HG02623 (cell line): ENCODE results near the gene DVL2.
"Not testable (repeated sequence)": the region's sequence is repeated elsewhere in the genome, so short reads cannot be mapped to it uniquely, and the experiment has no call there.

Experiments
- ATAC-seq: cut with Tn5 transposase; IDR thresholded peaks from one replicate; pipeline ENCODE4 v1.9.1; 2021; ENCODE audit warnings: moderate library complexity; ENCODE audit not compliant: unreplicated experiment

The DVL2 gene

DNA sequence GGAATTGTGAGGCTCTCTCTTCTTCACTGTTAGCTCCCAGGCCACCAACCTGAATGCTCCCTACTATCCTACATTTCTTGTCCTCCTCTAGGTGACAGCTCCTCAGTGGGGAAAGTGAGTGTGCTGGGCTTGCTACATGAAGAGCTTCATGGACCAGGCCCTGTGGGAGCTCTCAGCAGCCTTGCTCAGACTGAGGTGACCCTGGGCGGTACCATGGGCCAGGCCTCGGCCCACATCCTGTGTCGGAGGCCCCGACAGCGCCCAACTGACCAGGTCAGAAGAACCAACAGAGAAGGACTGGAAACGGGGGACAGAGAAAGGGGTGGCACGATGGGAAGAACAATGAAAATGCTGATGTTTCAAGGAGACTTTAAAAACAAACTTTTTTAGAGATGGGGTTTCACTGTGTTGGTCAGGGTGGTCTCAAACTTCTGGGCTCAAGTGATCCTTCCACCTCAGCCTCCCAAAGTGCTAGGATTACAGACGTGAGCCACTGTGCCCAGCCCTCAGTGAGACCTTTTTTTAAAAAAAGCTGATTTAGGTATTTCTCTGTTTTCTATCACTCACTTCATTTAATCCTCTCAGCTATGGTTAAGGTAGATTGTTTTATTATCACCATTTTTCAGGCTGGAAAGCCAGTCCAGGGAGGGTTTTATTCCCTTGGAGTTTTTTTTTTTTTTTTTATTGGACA, 22.6 kb upstream of the DVL2 start:
- no peak for ATAC-seq

DNA sequence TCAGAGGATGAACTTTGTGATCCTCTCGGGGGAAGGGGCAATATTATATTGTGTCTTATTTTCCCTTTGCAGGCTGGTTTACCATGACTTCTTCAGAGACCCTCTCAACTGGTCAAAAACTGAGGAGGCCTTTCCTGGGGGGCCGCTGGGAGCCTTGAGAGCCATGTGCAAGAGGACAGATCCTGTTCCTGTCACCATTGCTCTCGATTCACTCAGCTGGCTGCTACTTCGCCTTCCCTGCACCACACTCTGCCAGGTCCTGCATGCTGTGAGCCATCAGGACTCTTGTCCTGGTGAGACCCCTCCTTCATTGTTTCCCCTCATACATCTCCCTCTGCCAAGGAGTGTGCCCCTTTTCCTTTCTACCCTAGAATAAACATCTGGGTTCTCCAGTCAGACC, 20.2 kb upstream of the DVL2 start:
- no peak for ATAC-seq

DNA sequence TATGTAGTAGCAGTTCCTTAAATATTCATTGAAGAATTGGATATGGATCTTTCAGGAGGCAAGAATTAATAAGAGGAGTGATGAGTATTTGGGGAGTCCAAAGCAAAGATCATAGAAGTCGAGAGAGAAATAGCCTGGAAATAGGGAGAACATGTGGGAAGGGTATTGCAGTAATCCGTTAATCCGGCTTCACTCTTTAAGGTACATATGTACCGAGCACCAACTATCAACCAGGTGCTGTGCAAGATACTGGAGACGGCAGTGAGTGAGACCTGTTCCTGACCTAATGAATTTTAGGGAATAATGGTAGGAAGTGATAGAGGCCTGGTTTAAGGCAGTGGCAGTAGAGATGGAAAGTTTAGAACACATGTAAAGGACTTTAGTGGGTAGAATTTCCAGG, 18.8 kb upstream of the DVL2 start:
- ATAC-seq: no peak

DNA sequence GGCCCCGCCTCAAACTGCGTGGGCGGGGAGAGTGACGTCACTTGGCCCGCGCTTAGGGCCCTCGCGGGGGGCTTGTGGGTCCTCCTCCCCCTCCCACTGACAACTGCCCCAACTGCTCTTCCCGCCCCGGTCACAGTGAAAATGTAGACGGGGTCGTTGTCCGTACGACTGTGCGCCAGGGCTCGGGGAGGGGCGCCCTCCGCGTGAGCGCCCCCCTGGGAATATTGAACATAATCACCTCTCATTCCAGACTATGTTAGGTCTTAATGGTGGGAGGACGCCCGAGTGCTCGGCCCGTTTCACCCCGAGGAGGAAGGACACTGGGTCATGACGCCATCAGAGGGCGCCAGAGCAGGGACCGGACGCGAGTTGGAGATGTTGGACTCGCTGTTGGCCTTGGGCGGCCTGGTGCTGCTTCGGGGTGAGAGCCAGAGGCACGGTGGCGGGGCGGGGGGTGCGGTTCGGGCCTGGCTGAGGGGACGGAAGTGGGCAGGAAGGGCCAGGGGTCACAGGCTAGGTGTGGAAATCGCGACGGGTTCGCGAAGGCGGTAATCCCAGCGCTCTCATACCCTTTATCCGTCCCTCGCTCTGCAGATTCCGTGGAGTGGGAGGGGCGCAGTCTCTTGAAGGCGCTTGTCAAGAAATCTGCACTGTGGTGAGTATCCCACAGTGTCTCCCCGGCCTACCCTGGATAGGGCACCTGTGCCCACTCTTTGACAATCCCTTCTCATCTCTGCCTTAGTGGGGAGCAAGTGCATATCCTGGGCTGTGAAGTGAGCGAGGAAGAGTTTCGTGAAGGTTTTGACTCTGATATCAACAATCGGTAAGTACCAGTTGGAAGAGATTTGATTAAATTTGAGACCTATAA, 18.1 kb upstream of the DVL2 start, which contains the start of gene ELP5:
TSS of gene ELP5 (plus strand) at position 40 of the 868 bp plus-strand sequence. CDS start at position 376, 336 bp downstream.
- peak; percentile 40 for ATAC-seq

DNA sequence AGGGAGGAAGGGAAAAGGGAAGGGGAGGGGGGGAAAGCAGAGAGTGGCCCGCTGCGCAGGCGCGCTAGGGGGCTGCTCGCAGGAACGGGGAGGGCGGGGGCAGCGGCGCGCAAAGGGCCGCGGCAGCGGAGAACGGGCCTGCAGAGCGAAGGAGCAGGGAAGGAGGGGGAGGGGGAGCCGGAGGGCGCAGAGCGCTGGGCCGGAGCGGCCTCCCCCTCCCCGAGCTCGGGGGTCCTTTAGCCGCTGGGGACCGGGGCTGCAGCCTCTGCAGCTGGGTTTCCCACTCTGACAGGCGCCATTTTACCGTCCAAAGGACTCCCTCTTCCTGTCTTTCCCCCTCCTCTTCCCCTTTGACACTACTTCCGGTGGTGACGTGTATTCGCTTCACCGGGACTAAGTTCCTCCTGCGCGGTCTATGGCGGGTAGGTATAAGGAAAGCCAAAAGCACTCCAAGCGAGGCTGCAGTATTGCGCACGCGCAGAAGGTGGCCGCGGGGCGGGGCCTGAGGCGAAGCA, 17.4 kb upstream of the DVL2 start, which contains the start of gene CTDNEP1:
TSS of gene CTDNEP1 (minus strand) at position 74 of the 515 bp plus-strand sequence. CDS start 438 bp downstream, outside the sequence.
- ATAC-seq: peak; percentile 79

DNA sequence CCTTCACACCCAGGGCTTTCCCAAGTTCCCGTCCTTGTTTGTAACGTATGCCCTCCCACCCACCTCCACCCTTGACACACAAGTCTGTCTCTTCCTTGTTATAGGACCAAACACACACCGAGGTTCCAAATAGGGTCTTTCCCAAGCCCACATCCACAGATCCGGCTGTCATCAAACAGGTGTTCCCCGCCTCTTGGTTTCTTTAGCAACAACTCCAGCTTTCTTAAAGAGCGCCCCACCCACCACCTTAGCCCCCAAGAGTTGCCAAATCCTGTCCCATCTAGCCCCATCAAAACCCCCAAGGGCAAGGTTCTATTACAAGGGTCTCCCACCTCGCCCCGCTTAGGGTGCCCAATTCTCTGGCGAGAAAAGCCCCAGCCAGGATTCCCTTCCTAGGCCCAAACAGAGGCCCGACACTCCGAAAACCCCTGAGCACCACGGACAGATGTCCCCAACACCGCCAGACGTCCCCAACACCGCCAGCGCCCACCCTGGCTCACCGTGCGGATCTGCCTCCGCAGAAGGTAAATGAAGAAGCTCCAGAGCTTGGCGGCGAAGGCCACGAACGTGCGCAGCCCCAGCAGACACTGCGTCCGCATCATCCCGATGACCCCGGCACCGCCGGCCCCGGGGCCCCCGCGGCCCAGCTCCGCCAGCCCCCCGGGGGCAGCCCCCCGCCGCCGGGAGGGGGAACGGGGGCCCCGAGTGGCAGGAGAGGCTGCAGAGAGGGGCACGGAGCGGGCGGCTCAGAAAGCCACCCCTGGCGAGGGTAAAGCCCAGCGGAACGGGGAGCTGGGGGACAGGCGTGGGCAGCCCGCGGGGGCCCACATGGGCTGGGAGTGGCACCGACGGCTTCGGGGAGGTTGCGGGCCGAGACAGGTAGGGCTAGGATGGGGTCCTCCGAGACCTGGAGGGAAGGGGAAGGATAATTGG, 16.6 kb upstream of the DVL2 start:
- ATAC-seq: no peak

DNA sequence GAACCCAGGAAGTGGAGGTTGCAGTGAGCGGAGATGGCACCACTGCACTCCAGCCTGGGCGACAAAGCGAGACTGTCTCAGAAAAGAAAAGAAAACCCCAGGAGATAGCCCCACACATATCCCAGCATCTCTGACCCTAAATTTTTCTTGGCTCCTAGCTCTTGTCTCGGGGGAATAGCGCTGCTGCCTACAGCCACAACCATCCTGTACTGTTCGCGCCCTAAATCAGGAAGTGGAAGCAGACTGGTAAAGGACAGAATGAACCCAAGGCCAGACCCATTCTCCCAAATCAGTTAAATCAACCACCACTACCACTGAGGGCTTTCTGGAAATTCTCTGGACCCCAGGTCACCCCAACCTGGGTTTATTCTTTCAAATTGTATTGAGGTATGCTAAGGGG, 15.5 kb upstream of the DVL2 start:
- no peak for ATAC-seq

DNA sequence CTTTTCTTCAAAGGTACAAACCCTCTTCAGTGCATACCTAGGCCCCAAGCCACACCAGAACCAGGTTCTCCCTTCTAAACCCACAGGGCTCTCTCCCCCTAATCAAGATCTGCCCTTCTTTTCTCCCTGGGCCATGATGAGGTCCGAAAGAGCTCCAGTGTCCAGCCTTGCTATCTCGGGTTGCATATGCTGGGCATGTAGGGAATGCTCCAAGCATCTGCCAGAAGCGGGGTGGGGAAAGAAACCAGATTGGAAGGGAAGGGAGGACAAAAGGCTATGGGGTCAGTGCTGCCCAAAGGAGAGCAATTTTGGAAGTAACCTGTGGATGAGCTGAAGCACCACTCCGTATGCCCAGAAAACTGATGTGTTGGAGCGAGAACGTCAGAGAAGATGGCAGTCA, 14.9 kb upstream of the DVL2 start:
- no peak for ATAC-seq

DNA sequence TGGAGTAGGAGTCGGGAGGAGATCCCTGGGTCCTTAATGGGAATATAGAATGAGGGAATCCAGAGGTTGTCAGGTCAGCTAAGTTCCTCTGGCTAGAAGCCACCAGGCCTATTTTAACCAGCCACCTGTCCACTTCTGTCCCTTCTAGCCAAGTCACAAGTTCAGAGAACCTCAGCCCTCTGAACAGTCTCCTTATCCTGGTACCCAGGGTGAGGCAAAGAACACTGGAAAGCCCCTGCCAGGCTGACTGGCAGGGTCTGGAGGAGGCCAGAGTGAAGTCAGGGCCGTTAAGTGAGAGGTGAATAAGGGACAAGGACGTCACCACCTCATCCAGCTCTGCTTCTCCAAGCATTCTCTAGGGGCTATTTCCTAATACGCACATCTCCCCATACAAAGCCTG, 14.5 kb upstream of the DVL2 start:
- no peak for ATAC-seq

DNA sequence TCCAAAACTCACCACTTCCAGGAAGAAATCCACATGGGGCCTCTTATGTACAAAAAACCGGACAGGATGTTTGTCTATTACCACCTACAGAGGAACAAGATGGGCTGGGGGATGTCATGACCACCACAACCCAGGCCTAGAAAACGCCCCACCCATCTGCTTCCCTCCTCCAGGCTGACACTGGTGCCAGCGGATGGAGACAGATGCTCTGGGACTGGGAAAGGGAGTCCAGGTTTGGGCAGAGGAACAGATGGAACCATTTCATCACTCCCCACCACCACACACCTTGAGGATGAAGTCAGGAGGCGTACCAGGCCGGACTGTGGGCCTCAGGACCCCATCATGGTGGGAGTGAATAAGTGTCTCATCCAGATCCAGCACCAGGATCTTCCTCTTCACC, 12.5 kb upstream of the DVL2 start:
- no peak for ATAC-seq

DNA sequence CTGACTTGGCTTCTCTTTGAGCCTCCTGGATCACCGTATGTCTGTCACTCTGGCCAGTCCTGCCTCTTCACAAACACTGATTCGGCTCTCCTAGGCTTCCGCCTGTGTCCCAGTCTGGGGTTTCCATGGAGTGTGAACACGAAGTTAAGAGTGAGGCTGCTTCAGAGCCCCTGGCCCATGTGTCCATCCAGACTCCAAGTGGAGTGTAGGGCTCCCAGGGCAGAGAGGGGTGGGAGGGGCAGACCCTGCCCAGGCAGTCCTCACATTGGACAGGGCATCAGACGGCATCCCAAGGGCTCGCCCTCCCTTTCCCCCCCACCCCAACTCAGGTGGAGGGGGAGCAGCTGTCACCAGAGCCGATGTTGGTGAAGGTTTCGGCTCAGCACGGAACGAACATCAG, 9.5 kb upstream of the DVL2 start:
- not testable (repeated sequence) for ATAC-seq

DNA sequence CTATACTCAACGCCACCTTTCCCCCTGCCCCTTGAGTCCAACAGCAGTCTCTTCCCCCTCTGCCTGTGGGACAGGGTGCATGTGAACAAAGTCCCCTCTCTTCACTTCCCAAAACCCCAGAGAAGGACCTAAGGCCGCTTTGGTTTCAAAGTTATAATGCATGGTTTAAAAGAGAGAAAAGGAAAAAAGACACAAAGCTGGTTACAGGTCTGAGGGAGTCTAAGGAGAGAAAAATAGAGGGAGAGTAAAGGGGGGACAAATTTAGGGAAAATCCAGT, 9.1 kb upstream of the DVL2 start:
- ATAC-seq: no peak

DNA sequence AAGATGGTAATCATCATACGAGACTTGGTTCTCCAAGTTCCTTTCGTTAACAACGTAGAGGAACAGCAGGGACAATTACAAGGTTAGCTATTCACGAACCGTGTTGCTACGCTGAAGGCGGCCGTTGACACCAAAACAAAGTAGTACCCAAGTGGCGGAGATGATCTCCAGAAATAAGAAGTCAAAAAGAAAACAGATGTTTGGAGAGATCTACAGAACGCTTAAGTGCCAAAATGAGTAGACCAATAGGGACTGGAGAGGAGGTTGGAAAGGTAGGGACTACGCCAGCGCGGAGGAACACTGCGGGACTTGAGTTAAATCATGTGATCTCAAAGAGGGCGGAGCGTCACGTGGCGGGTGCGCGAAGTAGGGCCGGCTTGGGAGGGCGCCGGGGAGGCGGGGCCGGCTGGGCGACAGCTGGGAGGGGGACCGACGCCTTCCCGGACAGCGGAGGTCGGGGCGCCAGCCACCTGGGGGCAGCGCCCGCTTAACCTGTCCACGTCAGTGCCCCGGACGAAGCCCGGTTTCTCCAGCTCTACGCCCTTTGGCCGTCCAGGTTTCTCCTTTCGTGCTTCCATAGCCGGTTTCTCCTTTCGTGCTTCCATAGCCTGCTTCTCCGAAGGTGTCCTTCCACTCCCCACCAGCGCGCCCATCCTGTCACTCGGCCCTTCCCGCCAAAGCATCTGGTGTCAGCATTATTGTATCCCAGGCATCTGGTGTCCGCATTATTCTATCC, 8.6 kb upstream of the DVL2 start:
- ATAC-seq: peak; percentile 27

DNA sequence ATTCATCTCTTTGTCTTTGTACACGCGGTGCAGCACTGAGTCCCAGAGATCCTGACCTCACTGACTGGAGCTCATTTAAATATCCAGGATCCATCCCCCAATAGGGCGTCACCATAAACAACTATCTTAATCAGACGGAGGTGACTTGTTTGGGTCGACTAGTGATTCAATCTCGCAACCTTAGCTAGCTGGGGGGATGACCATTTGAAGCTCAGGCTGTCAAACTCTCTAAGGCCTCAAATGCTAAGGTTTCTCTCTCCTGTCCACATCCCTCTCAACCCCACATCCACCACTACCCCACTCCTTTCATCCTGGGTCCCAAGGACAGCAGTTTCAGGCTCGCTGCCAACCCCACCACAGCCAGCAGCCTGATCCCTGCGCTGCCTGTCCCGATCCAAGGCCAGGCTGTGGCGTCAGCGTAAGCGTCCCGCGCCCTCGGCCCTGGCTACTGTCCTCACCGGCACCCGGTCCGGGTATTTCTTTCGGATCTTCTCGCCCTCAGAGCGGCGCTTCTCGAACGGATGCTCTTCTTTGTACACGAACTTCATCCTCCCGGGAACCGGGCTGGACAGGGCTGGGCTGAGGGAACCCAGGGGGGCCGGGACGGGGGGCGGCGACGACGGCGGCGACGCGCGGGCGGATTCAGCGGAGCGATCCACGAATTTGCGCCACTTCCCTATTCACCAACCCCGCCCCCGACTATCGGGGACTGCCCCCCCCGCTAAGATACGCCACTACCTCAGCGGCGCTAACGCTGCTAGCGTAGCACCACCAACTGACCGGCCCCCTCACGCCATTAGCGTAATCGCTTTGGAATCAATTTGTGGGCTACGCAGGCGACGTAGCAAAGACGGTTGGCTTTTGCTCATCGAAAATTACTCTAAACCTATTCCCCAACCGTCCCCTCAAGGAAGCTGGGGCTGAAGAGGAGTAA, 7.7 kb upstream of the DVL2 start, which contains the start of gene GABARAP:
TSS of gene GABARAP (minus strand) at position 667 of the 934 bp plus-strand sequence. CDS start at position 548, 119 bp downstream.
- peak; percentile 26 for ATAC-seq

DNA sequence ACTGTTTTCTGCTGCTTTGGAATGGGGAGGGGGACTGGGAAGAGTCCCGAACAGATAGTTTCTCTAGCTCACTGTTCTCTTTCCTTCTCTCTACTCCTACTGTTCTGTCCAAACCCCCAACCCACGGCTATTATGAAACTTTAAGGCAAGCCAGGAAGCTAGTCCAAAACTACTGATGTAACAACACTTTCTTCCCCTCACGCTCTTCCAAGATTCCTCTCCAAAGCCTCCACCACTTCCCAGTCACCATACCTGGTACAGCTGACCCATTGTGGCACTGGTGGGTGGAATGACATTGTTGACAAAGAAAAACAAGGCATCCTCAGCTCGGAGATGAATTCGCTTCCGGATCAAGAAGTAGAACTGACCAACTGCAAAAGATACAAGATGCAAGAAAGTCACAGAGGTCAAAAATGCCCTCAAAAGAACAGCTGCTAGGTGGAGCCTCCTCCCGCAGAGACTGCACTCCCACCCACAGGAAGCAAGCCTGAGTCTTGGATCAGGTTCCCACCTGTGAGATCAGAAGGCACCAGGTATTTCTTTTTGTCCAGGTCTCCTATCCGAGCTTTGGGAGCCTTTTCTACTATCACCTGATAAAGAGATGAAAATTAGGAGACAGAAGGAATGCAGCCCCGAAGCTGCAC, 6.9 kb upstream of the DVL2 start:
- ATAC-seq: no peak

DNA sequence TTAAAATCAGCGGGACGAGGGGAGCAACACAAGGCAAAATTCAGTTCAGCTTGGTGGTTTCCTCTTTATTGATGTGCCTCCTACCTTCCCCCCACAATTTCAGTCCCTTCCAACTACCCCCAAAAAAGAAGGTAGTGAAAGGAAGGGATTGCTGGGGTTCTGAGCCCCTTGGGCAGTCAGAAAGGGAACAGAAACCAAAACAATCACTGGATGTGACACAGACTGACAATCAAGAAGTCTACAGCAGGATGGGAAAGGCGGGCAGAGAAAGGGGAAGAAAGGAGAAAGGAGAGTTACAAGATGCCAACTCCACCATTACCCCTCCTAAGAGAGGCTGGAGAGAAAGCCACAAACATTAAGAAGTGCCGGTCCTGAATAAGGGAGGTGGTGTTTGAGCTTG, 6.1 kb upstream of the DVL2 start:
- ATAC-seq: no peak

DNA sequence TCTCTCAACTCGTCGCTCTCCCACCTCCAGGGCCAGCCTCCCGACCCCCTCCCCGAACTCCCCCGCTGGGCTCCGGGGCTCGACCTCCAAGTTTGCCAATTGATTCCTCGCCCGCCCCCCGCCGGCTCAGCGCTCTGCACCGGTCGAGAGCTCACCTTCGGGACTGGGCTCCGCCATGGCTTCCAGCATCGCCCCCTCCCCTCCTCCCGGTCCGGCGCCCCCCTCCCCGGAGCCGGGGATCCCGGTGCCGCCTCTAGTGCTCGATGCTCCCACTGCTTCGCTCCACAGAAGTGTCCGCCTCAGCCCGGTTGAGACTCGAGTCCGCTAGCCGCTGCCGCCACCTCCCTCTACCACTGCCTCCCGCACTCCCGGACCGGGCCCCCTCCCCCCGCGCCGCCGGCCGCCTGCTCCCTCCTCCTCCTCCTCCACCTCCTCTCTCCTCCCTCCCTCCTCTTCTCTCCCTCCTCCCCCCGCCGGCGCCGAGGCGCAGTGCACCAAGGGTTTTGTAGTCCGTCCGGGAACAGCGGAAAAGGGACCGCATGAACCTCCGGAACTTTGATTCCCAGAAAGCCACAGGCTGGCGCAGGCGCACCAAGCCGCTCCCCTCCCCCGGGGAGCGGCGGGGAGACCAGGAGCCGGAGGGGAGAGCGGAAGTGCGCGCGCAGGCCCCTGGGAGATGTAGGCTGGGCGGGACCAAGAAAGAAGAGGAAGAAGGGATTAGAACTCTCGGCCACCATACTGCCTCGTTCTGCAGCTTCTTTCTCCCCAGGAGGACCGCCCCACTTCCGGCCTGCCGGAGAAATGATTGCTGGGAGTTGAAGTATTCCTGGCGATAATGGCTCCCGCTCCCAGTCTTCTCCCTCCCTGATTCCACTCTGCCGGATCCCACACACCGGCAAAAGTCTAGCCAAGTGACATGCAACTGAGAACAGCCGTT, 5.0 kb upstream of the DVL2 start, which contains the start of gene PHF23:
TSS of gene PHF23 (minus strand) at position 367 of the 937 bp plus-strand sequence. CDS start at position 189, 178 bp downstream.
- ATAC-seq: peak; percentile 49
